ENCODE data around the gene DSC1.

- TF ChIP-seq, protein P1, sequence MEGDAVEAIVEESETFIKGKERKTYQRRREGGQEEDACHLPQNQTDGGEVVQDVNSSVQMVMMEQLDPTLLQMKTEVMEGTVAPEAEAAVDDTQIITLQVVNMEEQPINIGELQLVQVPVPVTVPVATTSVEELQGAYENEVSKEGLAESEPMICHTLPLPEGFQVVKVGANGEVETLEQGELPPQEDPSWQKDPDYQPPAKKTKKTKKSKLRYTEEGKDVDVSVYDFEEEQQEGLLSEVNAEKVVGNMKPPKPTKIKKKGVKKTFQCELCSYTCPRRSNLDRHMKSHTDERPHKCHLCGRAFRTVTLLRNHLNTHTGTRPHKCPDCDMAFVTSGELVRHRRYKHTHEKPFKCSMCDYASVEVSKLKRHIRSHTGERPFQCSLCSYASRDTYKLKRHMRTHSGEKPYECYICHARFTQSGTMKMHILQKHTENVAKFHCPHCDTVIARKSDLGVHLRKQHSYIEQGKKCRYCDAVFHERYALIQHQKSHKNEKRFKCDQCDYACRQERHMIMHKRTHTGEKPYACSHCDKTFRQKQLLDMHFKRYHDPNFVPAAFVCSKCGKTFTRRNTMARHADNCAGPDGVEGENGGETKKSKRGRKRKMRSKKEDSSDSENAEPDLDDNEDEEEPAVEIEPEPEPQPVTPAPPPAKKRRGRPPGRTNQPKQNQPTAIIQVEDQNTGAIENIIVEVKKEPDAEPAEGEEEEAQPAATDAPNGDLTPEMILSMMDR (IDR thresholded peaks at IDR 0.05; ENCODE audit: low read depth, low read length): no peak
- TF ChIP-seq EZH2phosphoT487 (IDR thresholded peaks at IDR 0.05; ENCODE audit: low read depth): no peak
These were observed 35.0 kb upstream of the DSC1 start for GRCh38 chr18:31197676-31198075.

Measured in OCI-LY3 (cell line).